Stimulated activated CD8-positive, alpha-beta memory T cell treated with anti-CD3 and anti-CD28 coated beads, Interleukin-4, amount 100 ng/mL, for 24 hours (primary cell): Measurements from ENCODE around the gene CERS1.

ENCODE experiments used
- DNase-seq: peaks from one replicate; pipeline ENCODE4 v3.0.0-alpha.2; 2020; ENCODE audit warnings: low read depth

CERS1 gene

DNA sequence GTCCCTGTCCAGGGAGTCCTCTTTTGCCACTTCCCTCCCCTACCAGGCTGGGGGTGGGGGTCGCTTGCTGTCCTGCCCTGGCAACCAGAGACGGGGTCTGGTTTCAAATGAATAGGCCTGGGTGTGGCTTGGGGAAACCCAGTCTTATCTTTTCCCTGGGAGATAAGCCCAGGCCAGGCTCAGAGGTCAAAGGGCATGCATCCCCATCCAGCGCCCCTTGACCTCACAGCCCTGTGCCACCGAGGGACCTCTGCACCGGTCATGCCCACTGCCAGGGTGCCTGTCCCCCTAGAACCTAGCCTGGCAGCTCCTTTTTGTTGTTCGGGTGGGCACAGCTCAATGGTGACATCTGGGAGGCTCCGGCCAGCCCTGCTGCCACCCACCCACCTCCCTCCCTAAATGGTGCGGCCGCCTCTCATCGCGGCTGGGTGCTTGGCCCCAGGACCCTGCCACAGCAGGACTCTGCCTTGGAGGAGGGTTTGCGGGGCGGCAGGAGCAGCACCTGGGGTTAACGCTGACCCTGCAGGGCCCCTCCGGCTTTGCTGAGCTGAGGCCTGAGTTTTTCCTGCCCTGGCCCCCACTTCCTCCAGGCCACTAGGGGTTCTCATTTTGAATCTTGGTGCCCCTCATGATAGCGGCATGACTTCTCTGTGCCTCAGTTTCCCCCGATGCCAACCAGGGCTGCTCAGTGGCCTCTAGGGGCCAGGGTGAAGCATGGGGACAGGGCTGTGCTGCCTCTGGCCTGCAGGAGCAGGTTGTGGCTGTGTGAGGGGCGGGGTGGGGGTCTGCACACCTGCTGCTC is 2.9 kb upstream of the CERS1 start:
- DNase-seq: no peak

DNA sequence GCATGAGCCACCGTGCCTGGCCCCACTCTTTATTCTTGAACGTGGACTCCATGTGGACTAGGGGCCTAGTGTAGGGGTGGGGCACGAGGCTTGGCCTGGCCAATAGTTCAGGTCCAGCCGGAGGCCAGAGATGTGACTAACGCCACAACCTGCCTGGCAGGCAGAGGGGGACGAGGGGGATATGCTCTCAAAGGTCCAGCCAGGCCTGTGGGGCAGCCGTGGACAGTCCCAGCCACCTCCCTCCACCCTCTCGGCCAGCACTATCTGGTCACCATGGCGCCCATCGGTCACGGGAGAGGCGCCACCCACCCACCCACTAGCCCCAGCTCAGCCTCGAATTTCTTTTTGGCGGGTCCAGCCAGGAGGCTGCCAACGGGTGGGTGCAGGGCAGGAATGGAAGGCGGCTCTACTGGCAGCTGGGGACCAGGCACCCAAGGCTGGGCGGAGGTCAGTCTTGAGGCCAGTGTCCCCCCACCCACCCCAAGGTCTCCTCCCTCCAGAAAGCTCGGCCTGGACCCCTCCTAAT is 2.2 kb upstream of the CERS1 start:
- DNase-seq: no peak

DNA sequence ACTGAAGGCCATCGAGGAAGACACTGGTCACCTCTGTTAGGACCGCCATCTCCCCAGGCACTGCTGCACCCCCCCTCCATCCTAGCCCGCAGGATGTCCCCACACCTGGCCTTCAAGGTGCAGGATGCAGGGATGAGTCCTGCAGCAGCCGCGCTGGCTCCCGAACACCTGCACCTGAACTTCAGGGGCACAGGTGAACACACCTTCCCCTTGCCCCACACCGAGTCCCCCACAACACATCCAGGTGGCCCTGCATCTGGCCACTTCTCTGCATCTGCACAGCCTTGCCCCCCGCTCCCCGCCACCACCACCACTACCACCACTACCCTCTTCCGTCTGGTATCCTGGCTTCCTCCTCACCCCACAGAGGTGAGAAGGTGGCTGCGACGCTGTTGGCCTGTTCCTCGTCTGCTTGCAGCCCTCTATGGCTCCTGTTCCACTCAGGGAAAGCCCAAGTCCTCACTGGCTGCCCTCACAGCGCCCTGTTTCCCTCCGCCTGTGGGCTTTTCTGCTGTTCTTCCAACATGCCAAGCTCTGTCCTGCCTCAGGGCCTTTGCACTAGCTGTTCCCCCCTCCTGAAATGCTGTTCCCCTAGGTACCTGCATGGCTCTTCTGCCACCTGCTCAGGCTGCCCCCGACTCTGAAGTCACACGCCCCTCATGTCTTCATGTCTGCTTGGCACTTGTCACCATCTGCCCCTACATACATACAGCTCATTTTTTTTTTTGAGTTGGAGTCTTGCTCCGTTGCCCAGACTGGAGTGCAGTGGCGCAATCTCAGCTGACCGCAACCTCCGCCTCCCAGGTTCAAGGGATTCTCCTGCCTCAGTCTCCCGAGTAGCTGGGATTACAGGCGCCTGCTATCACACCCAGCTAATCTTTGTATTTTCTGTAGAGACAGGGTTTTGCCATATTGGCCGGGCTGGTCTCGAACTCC is 1.4 kb upstream of the CERS1 start:
- no peak for DNase-seq

DNA sequence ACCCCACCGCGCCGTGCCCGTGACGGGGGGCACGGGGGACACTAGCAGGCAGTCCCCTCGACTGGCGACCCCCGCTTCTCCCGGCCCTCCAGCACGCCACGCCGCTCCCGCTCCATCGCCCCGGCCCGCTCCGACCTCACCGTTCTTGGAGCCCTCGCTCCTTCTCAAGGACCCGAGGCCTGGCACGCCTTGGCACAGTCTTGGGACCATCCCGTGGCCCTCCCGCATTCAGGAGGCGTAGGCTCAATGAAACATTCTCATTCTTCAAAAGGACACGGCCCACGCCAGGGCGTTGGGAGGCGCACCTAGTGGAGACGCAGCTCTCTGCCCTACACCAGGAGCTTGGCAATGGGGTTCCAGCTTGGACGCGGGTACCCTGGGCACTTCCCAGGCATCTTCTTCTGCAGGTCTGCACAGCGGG is 473 bp upstream of the CERS1 start:
- DNase-seq: no peak

DNA sequence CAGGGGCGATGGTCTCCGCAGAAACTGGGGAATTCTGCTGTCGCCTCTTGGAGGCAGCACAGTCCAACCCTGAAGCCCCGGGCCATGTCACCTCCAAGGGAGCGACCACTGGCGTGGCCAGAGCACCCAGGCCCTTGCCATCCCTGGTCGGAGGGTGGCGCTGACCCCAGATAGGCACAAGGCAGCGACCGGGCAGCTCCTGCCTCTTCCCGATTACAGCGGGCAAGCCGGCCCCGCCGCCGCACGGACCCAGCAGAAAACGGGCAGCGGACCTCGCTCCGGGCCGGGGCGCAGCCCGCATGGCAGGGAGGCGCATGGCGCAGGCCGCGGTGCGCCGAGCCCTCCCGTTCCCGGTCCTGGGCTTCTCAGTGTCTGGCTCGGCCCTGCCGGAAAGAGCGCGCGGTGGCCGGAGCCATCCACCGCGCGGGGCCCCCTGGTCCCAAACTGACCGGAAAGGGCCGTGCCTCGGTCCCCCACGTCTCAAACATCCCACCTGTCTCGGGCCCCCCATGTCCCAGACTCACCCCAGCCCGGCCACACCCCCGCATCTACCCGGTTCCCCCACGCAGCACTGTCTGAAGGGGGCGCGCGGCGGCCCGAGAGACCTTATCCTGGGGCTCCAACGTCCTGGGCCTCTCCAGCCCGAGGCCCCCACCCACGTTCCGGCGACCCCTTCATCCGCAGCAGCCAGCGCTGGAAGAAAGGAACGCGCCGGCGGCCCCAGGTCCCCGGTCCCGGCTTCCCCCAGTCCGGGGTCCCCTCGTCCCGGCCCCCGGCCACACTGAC is 727 bp downstream of the CERS1 start:
- DNase-seq: no peak

DNA sequence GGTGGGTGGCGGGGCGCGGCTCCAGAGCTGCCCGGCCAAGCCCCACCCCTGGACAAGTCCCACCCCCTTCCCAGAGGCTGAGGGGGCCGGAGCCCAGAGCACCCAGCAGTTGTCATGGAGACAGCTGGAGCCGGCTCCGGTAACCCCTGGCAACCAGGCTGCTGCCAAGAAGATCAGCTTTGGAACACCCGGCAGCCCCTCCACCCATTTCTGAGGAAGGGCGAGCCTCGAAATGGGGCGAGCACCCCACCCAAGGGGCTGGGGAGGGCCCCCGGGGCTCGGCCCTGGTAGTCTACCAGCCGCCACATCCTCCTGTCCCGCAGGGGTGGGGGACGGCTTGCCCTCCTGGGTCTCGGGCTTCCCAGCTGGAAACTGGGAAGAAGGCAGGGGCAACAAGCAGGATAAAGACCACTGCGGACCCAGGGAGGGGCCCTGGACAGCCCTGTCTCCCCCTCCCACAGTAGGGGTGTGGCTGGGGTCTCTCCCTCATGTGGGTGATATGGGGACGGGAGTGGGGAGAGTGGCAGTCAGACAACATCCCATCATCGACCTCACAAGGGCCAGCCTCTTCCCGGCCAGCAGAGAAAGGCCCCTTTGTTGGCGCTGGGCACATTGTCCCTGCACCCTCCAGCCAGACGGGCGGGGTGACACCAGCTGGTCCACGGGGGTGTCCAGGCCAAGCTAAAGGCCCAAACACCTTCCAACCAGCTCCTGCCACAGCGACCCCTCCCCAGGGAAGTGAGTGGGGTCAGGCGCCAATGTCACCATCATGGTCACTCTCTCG is 1.5 kb downstream of the CERS1 start:
- no peak for DNase-seq

DNA sequence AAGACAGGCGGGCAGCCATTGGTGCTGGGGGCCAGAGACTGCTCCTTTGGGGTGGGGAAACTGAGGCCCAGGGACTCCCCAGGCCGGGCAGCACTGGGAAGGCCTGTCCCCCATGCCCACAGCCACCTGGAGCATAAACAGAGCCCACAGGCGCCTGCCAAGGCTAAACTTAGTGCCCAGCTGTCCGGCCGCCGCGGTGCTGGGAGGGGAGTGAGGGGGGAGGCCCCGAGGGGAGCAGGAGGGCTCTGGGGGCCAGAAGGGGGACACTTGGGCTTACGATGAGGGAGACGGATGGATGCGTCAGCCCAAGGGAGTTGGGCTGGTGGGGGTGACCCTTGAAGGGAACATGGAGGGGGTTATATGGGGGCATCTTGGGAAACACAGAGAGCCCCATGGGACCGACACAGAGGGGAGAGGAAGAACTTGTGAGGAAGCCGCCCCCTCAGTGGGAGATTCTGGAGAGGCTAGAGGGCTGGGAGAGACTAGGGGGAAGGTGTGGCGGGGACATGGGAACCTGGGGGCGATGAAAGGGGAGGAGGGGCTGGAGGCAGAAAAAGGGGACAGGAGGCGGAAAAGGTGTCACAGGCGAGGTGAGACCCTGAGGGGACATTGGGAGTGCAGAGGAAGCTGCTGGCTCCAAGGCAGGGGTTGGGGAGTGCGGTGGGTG is 2.2 kb downstream of the CERS1 start:
- DNase-seq: no peak

DNA sequence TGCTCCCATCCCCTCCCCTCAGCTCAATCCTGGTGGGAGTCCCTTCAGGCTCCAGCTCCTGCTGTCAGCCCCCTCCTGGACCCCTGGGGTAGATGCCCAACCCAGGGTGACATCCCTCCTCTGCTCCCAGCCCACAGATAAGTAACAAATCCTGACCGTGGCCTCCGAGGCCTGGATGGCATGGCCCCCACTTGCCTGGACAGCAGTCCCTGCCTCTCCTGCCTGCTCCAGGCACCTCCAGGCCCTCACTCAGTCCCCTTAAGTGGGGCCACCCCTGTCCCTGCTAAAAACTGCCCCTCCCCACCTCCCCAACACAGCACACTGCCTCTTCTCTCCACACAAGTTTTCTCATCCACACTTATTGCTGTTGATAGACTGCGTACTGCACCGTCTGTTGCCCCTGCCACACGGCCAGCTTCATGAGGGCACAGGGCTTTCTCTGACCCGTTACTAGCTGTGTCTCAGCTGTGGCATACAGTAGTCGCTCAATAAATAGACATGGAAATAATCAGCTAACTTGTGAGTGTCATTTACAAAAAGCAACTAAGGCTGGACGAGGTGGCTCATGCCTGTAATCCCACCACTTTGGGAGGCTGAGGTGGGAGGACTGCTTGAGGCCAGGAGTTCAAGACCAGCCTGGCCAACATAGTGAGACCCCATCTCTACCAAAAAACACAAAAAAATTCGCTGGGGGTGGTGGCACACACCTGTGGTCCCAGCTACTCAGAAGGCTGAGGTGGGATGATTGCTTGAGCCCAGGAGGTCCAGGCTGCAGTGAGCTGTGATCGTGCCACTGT is 5.8 kb downstream of the CERS1 start:
- DNase-seq: no peak

DNA sequence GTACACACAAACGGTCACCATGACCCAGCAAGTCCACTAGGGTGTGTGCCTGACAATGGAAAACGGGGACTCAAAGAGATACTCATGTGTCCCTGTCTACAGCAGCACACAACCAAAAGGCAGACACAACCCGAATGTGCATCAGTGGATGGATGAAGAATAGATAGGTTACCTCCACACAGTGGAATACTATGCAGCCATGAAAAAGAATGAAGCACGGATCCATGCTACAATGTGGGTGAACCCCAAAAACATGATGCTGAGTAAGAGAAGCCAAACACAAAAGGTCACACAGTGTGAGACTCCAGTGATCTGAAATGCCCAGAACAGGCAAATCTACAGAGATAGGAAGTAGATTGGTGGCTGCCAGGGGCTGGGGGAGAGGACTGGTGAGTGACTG is 9.0 kb downstream of the CERS1 start:
- DNase-seq: no peak

DNA sequence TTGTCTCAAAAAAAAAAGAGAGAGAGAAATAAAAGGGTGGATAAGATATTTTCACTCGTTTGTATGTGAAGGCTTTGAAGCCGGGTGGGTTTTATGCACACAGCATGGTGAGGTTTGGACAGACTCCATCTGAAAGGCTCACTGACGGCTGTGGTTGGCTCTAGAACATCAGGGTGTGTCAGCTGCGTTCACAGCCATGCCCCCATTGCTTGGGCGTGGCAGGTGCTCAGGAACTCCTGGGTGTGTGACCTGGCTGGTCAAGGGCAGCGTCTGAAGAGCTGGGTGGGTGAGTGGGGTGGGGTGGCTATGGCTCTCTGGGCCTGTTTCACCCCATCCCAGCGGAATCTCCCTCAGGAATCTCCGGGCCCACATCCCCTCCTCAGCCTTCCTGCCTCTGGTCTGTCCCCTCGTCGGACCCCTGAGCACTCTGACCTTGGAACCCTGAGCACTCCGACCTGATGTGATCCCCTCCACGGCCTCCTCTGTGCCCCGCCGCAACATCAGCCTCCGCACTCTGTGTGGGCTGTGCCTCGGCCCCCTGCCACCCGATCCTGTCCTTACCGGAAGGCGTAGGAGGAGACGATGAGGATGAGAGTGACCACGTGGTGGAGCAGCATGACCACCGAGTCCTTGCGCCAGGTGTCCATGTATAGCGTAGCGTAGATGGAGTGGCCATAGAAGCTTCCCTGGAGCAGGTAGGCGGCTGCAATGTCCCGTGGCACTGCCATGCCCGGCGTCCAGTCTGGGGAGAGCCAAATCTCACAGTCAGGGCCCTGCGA is 12.2 kb downstream of the CERS1 start:
- DNase-seq: no peak

DNA sequence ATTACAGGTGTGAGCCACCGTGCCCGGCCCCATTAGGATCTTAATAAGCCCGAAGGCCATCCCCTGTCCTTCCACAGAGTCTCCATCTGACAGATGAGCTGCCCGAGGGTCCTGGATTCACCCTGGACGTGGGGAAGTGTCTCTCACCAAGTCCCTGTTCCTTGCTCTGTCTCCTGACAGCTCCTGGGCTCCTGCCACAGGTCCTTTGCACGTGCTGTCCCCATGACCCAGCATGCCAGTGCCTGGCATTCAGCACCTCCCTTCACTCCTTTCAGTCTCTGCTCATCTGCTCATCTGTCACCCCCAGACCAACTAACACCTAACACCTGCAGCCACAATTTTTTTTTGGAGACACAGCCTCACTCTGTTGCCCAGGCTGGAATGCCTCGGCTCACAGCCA is 14.5 kb downstream of the CERS1 start:
- DNase-seq: no peak

DNA sequence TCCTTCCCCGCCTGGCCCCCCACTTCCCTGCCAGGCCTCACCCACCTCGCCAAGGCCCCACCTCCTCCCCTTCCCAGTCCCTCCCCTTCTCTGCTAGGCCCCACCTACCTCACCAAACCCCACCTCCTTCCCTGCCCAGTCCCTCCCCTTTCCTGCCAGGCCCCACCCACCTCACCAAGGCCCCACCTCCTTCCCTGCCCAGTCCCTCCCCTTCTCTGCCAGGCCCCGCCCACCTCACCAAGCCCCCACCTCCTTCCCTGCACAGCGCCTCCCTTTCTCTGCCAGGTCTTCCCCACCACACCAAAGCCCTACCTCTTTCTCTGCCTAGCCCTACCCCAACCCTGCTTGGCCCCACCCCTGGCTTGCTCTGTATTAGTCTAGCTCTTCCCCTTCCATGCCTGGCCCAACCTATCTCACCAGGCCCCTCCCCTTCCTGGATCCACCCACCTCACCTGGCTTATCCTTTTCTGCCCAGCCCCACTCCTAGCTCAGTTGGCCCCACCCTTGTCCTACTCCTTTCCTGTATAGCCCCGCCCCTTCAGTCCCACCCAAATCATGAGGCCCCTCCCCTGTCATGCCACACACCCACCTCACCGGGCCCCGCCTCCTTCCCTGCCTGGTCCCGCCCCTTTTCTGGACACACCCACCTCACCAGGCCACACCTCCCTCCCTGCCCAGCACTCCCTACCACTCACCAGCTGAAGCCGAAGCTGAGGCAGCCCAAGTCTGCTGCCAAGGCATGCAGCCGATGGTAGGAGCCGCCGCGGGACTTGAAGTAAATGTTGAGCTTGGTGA is 16.2 kb downstream of the CERS1 start:
- DNase-seq: no peak

DNA sequence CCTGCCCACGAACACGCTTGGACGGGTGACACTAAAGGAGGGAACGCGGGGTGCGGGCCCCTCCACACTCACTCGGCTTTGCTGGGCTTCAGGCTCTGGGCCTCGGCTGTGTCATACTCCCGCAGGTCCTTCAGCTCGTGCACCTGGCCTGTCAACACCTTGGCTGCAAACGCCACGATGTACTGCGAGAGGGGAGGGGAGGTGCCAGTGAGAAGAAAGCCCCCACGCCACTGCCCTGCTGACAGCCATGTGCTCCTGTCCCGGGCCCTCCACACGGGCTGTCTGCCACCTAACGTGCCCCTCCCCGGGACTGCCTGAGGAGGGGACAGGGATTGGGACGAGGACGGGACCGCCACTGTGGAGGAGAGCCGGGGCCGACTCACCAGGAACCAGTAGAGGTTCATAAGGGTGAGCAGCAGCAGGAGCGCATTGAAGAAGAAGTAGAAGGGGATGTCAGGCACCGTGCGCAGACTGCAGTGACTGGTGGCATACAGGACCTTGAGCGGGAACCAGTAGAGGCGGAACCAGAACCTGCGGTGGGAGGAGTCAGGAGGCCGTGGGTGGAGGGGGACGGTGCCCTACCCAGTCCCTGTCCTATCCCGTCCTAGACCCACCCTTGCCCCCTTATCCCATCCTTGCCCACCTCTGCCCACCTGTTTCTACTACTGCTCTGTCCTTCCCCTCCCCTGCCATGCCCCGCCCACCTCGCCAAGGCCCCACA is 16.9 kb downstream of the CERS1 start:
- DNase-seq: no peak

DNA sequence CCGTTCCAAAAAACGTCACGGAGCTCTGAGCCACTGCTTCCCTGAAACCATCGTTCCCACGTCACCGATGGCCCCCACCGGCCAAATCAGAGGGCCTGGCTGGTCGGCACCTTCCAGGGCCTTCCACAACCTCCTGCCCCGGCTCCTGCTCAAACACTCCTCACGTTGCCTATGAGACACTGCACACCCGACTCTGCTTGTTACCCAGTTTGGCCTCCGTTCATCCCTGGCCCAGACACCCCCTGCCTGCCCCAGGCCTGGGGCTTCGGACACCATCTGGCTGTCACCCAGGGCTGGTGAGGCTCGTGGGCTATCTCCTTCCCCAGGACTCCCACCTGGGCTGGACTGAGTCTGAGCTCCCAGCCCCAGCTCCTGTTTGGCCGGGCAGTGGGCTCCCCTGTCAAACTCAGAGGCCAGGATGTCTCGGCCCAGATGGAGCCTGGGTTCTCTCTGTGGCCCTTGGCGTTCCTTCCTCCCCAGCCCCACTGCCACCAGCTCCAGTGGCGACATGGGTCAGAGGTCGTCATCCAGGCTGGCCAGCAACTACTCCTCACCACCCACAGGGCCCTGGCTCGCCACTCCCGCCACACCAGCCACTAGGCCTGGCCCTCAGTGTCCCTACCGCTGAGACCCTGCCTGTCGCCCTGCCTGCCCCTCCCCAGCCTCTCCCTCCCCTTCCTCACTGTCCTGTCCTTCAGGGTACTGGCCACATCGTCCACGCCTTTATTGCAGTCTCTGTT is 17.7 kb downstream of the CERS1 start:
- no peak for DNase-seq

DNA sequence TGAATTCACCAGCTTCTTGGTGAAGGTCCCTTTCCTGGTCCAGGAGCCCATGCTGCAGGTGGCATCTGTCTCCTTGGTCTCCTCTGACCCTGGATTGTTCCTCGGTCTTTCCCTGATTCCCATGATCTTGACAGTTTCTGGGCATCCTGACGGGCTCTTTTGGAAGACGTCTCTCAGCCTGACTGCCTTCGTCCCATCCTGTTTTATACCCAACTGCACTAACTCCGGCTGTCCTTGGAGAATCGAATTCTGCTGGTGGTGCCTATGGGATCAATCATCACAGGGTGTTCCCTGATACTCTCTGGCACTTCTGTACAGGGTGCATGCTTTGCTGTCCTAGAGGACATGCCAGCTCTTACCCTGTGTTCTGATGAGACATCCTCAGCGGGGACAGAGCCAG is 19.1 kb downstream of the CERS1 start:
- DNase-seq: no peak

DNA sequence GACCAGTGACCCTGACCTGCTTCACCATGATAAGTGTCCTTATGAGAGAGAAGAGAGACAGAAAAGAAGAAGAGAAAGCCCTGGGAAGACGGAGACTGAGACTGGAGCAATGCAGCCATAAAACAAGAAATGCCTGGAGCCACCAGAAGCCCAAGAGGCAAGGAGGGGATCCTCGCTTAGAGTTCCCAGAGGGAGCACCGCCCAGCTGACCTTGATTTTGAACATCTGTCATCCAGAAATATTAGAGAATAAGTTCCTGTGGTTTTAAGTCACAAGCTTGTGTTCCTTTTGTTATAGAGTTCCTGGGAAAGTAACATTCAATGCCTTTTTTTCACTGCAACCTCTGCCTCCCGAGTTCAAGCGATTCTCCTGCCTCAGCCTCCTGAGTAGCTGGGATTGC is 20.2 kb downstream of the CERS1 start:
- DNase-seq: no peak

DNA sequence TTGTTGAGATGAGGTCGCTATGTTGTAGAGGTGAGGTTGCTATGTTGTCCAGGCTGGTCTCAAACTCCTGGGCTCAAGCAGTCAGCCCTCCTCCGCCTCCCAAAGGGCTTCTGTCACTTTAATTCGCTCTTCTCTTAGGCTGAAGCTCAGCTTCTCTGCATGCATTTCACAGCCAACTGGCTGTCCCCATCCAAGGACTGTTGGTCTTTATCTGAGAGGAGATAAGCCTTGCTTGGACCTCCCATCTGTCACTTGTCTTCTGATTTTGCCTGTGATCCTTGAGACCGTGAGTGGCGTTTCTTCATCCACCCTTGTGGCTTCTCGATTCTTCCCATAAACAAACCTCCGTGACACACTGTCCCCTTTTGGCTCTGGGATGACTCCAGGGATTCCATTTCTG is 24.4 kb downstream of the CERS1 start:
- no peak for DNase-seq
